GM12891 (cell line): ENCODE data around the gene HOXB6.

Experiments used
- POLR2A ChIP-seq: IDR thresholded peaks from 2 replicates; pipeline ENCODE4 v1.6.1; 2011; ENCODE audit warnings: low read depth, low read length, control low read depth
- POLR2AphosphoS5 ChIP-seq: IDR thresholded peaks from 2 replicates; pipeline ENCODE4 v1.6.1; 2011; ENCODE audit warnings: low read depth, low read length, control low read depth
- SPI1 ChIP-seq: IDR thresholded peaks from 2 replicates; pipeline ENCODE4 v1.6.1; 2011; ENCODE audit warnings: low read depth, low read length, control low read depth
- TAF1 ChIP-seq: IDR thresholded peaks from 2 replicates; pipeline ENCODE4 v1.6.1; 2011; ENCODE audit warnings: low read depth, low read length, control low read depth

DNA sequence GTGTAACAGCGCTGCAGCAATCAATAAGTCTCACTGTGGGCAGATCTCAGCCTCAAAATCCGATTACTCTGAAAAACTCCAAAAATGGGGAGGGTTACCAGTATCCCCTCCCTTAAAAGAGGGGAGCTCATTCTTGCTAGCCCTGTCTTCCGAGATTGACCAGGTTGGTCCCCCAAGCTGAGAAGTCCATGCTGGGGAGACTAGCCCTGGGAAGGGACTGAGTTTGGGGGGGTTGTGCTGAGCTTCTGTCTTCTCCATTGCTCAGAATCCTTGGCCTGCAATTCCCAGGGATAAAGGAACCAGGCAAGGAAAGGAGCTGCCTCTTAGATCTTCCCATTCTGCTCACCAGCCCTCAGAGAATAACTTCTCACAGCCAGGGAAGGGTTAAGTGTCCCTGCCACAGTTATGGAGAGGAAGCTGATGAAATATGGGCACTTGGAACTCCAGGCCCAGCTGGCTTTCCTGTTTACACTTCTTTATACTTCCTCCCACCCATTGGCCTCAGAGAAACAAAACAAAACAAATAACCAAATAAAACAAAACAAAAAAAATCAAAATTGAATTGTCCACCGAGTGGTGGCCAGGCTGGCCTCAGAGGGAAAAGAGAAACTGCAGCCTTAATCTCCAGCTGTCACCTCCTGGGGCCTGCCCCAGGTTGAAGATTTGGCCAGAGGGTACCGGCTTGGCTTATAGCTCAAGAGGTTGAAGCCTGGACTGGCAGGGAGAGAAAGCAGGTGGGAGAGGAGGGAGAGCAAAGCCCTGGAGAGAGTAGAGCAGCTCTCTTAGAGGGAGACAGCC is 17.3 kb downstream of the HOXB6 start:
- TF ChIP-seq POLR2AphosphoS5: no peak
- TF ChIP-seq POLR2A: no peak
- TF ChIP-seq TAF1: no peak
- no peak for TF ChIP-seq SPI1
